Activated naive CD4-positive, alpha-beta T cell treated with Interleukin-2 at 50 U/mL for 16 hours (primary cell): Measurements from ENCODE around the gene AMN.
"Not testable (repeated sequence)": the region's sequence is repeated elsewhere in the genome, so short reads cannot be mapped to it uniquely, and the experiment has no call there.

Experiments
- DNase-seq: peaks from one replicate; pipeline ENCODE4 v3.0.0-alpha.2; 2020

Gene AMN

GRCh38 chr14:102914474-102915291 lies 7.8 kb upstream of the AMN start:
- no peak for DNase-seq

GRCh38 chr14:102915292-102916110 lies 7.0 kb upstream of the AMN start:
- DNase-seq = no peak

GRCh38 chr14:102916347-102917055 lies 6.0 kb upstream of the AMN start:
- DNase-seq = no peak

- no peak for DNase-seq
These were observed 5.4 kb upstream of the AMN start for GRCh38 chr14:102917056-102917385.

- peak; percentile 57 for DNase-seq
These were observed 4.8 kb upstream of the AMN start for GRCh38 chr14:102917469-102918211.

GRCh38 chr14:102918438-102918837 lies 4.0 kb upstream of the AMN start:
- no peak for DNase-seq

GRCh38 chr14:102920273-102920997 lies 2.0 kb upstream of the AMN start:
- DNase-seq = no peak

- no peak for DNase-seq
These were observed 1.5 kb upstream of the AMN start for GRCh38 chr14:102920998-102921304.

- no peak for DNase-seq
These were observed 900 bp downstream of the AMN start for GRCh38 chr14:102923201-102923924.

GRCh38 chr14:102923925-102924486 lies 1.5 kb downstream of the AMN start:
- no peak for DNase-seq

- no peak for DNase-seq
These were observed 2.4 kb downstream of the AMN start for GRCh38 chr14:102924632-102925588.

- DNase-seq = no peak
These were observed 3.2 kb downstream of the AMN start for GRCh38 chr14:102925646-102926045.

- no peak for DNase-seq
These were observed 3.6 kb downstream of the AMN start for GRCh38 chr14:102926104-102926503.

GRCh38 chr14:102926840-102927239 lies 4.4 kb downstream of the AMN start:
- not testable (repeated sequence) for DNase-seq

GRCh38 chr14:102927346-102927877 lies 4.9 kb downstream of the AMN start:
- DNase-seq = no peak

- DNase-seq = no peak
These were observed 5.5 kb downstream of the AMN start for GRCh38 chr14:102927878-102928411.

GRCh38 chr14:102928412-102929240 lies 6.2 kb downstream of the AMN start:
- DNase-seq = peak; percentile 76
